K562 (cell line): Measurements from ENCODE around the gene CAPRIN2. TPM values are rescaled to one million over a fixed set of nuclear protein-coding genes. Genes with fewer than 3 reads are reported as not detected.
A peak's percentile ranks its signal among the peaks of the same experiment; 100 is the strongest.

Source experiments
- ATAC-seq: fragments of 200-7000 bp; cut with Tn5 transposase; 3 replicates; pipeline ENCODE4 v1.9.1; 2020; ENCODE audit warnings: moderate library complexity
- BruUV-seq: library from RNA; stranded (reverse); fragments of 400-500 nt; replicated peaks from 2 replicates; lab custom pipeline; 2021; lab: Mats Ljungman, UMichigan
- CTCF ChIA-PET: fragments of 300-600 bp; formaldehyde crosslinking; extraction: SDS; loops from one replicate; lab custom pipeline; 2021; ENCODE audit warnings: low intra/inter-chr PET ratio; lab: Yijun Ruan, JAX
- POLR2A ChIA-PET: fragments of 300-600, 350-650 bp; sonication (Branson Sonifier 250); formaldehyde crosslinking; extraction: SDS; loops from one replicate; lab custom pipeline; 2021; ENCODE audit warnings: antibody characterized with exemption, inconsistent platforms; lab: Yijun Ruan, JAX
- DNase-seq, 4 experiments: peaks; one replicate each; pipeline versions ENCODE4 v3.0.0 to v3.0.0-alpha.2; 2011 to 2018; ENCODE audit warnings: low spot score in 3 of 4, mixed read lengths in 3 of 4; ENCODE audit errors: extremely low read depth in 1 of 4
- FAIRE-seq: peaks from 2 replicates; lab custom pipeline; 2011; peaks lifted over from hg19 to GRCh38; lab: Jason Lieb, UNC
- H2AFZ ChIP-seq: 2 replicates; pipeline ENCODE4 v1.6.0; 2011; ENCODE audit warnings: low read depth, low read length, control low read depth, inconsistent platforms
- H3K27ac ChIP-seq: fragments of 200-600 bp; 3 replicates; pipeline ENCODE4 v1.8.0; 2011; ENCODE audit warnings: low read depth, mild to moderate bottlenecking, control low read depth, inconsistent platforms, low read length, moderate library complexity, mixed read lengths; ENCODE audit errors: extremely low read depth
- H3K27me3 ChIP-seq, 2 experiments: fragments of 300-600 bp in 1 of 2; 2 replicates in 1 of 2; 3 replicates in 1 of 2; pipeline versions ENCODE4 v1.6.0 to v1.8.0; 2011; ENCODE audit warnings: inconsistent platforms in 2 of 2, low read length in 2 of 2, mild to moderate bottlenecking in 1 of 2, mixed read lengths in 1 of 2, moderate library complexity in 1 of 2; ENCODE audit not compliant: control insufficient read depth in 2 of 2, insufficient read depth in 2 of 2
- H3K36me3 ChIP-seq: fragments of 300-600 bp; 3 replicates; pipeline ENCODE4 v1.8.0; 2011; ENCODE audit warnings: mild to moderate bottlenecking, low read length, inconsistent platforms; ENCODE audit not compliant: control insufficient read depth, insufficient read depth
- H3K4me1 ChIP-seq, 2 experiments: fragments of 200-600 bp in 1 of 2; replicated peaks in 1 of 2; 2 replicates in 1 of 2; 3 replicates in 1 of 2; pipeline versions ENCODE4 v1.5.1 to v1.8.0; 2011; ENCODE audit warnings: inconsistent platforms in 2 of 2, low read length in 2 of 2, mild to moderate bottlenecking in 1 of 2, mixed read lengths in 1 of 2, moderate library complexity in 1 of 2; ENCODE audit not compliant: control insufficient read depth in 2 of 2, insufficient read depth in 2 of 2
- H3K4me2 ChIP-seq: 2 replicates; pipeline ENCODE4 v1.6.1; 2011; ENCODE audit warnings: low read length, control low read depth, inconsistent platforms, mixed read lengths; ENCODE audit not compliant: insufficient read depth
- H3K4me3 ChIP-seq: fragments of 200-600 bp; sonication (generic), shearing (Covaris generic); 2 replicates; pipeline ENCODE4 v1.5.1; 2016; ENCODE audit warnings: control low read depth, inconsistent platforms
- H3K79me2 ChIP-seq: fragments of 200-600 bp; 3 replicates; pipeline ENCODE4 v1.8.0; 2011; ENCODE audit warnings: low read length, inconsistent platforms; ENCODE audit not compliant: control insufficient read depth, insufficient read depth
- H3K9ac ChIP-seq, 2 experiments: 2 replicates each; pipeline versions ENCODE4 v1.6.0 to v1.6.1; 2011; ENCODE audit warnings: low read depth in 2 of 2, low read length in 2 of 2, control low read depth in 1 of 2, inconsistent platforms in 1 of 2, mild to moderate bottlenecking in 1 of 2, mixed read lengths in 1 of 2; ENCODE audit not compliant: insufficient read depth in 1 of 2
- H3K9me1 ChIP-seq: one replicate; pipeline ENCODE4 v1.6.0; 2011; ENCODE audit warnings: inconsistent platforms, mild to moderate bottlenecking, low read length, moderate library complexity; ENCODE audit not compliant: control insufficient read depth, insufficient read depth
- H3K9me3 ChIP-seq: replicated peaks from 2 replicates; pipeline ENCODE4 v1.5.1; 2011; ENCODE audit warnings: low read depth, low read length, inconsistent platforms; ENCODE audit not compliant: control insufficient read depth, insufficient read depth
- H4K20me1 ChIP-seq: replicated peaks from 2 replicates; pipeline ENCODE4 v1.6.1; 2011; ENCODE audit warnings: low read length, inconsistent platforms, mixed read lengths; ENCODE audit not compliant: control insufficient read depth, insufficient read depth
- ARNT ChIP-seq, 2 experiments: fragments of 450-650 bp; IDR thresholded peaks; 2 replicates each; pipeline ENCODE4 v1.6.1; 2016; ENCODE audit warnings: mild to moderate bottlenecking in 1 of 2
- PRDM10 ChIP-seq: fragments of 450-650 bp; IDR thresholded peaks from 2 replicates; pipeline ENCODE4 v1.6.1; 2018; ENCODE audit not compliant: partially characterized antibody
- WGBS: fragments of 100-300 bp; shearing (Covaris generic); methylation state at CpG from one replicate; pipeline ENCODE4 v1.1.6; 2016; ENCODE audit warnings: low coverage, mixed read lengths; ENCODE audit not compliant: insufficient coverage; ENCODE audit errors: missing lambda C conversion rate; 5-methylcytosine and 5-hydroxymethylcytosine counted together
- in situ Hi-C: fragments of 300-500 bp; cut with MboI; formaldehyde crosslinking; loops from 4 replicates; pipeline ENCODE4 v1.15.0; 2018; ENCODE audit warnings: inconsistent platforms, mixed read lengths
- intact Hi-C: fragments of 100-400 bp; cut with micrococcal nuclease; formaldehyde crosslinking; loops from 2 replicates; pipeline ENCODE4 v1.14.2; 2022
- polyA plus RNA-seq, 8 experiments: library from polyadenylated mRNA; depleted of rRNA in 4 of 8; stranded (reverse) in 5 of 8; unstranded in 3 of 8; fragments of >200 nt; fragmentation: Nextera tagmentation in 2 of 8; fragmentation: Illumina TruSeq in 1 of 8; extraction: Ambion mirVana in 2 of 8; extraction: Trizol in 1 of 8; gene quantifications; 2 replicates each; pipeline versions ENCODE4 v1.2.1 to v1.2.3, GENCODE V29; 2011 to 2014; ENCODE audit warnings: inconsistent platforms in 1 of 8, missing spikeins in 1 of 8
- total RNA-seq, 7 experiments: library from RNA; depleted of rRNA in 6 of 7; stranded (reverse); fragments of >200 nt in 6 of 7; fragmentation: Illumina TruSeq in 2 of 7; extraction: Trizol in 2 of 7; gene quantifications; 2 replicates each; pipeline versions ENCODE4 v1.2.1 to v1.2.3, GENCODE V29; 2011 to 2021; ENCODE audit warnings: low replicate concordance in 1 of 7

Gene CAPRIN2
- total and polyA plus RNA-seq, 9 of the 15 experiments (the other 6 are each of a cell fraction or from before 2014, with no cell fraction given) = 2.3 to 14.5 (median 8.9) TPM

- DNase-seq (no peak), ATAC-seq (no peak), FAIRE-seq (no peak)
- Histone ChIP-seq H3K36me3 (no peaks in the 10 kb centered on the region), H3K27me3 (peaks cover 0 to 4% of the 10 kb centered on the region in 2 experiments; a peak in 2 of 5 replicates), H3K4me3 (0 out of 2 replicates have a peak overlapping the region, but pooled peaks have one; percentile 34), H3K9me3 (no peaks in the 10 kb centered on the region), H2AFZ (no peak overlapping the region), H3K4me1 (peaks cover 0 to 13% of the 10 kb centered on the region in 2 experiments; a peak in 3 of 5 replicates), H4K20me1 (no peaks in the 10 kb centered on the region), H3K4me2 (peak overlapping the region; percentile 4; the same call in 1 of the 2 replicates), H3K9ac (peak overlapping the region in 1 of 2 experiments; percentile 65; a peak in 1 of 4 replicates), H3K9me1 (no peaks in the 10 kb centered on the region), H3K79me2 (no peaks in the 10 kb centered on the region), H3K27ac (no peak overlapping the region)
- no TSS peak for BruUV-seq
- intact Hi-C loops (loop anchor here (2.0 kb wide), 1 partner anchor 42 kb away; the partner anchor contains the start of gene CAPRIN2), in situ Hi-C loops (no loop called here)
- ChIA-PET CTCF (no interaction called here), POLR2A (no interaction called here)
- 14% methylated on average over 19 of the region's 22 CpGs for WGBS
- TF ChIP-seq PRDM10 = peak; percentile 9
- no peak for TF ChIP-seq ARNT (IDR thresholded peaks at IDR 0.05)
Measured at GRCh38 chr12:30796891-30797371, 42.2 kb upstream of the CAPRIN2 start.
